OCI-LY1 (cell line): ENCODE results near the gene TEX53.

Source experiments
- CTCF ChIP-seq: fragments of 200-600 bp; sonication (generic), shearing (Covaris generic); IDR thresholded peaks from 2 replicates; pipeline ENCODE4 v1.5.1; 2017; ENCODE audit warnings: mild to moderate bottlenecking, antibody characterized with exemption, low read length, moderate library complexity, mixed read lengths
- EZH2 ChIP-seq: fragments of 200-600 bp; sonication (generic), shearing (Covaris generic); IDR thresholded peaks from 2 replicates; pipeline ENCODE4 v1.8.0; 2017; ENCODE audit warnings: borderline replicate concordance, mixed run types, mild to moderate bottlenecking, antibody characterized with exemption, low read length, moderate library complexity, mixed read lengths

- TF ChIP-seq CTCF (no peak), EZH2 (no peak)
Measured at GRCh38 chr9:114624677-114625076, 32.9 kb downstream of the TEX53 start.
